AG09309 (cell line): Measurements from ENCODE around the gene CTIF.
A peak's percentile ranks its signal among the peaks of the same experiment; 100 is the strongest.

Source experiments
- DNase-seq: peaks from one replicate; pipeline ENCODE4 v3.0.0-alpha.2; 2010; ENCODE audit warnings: low read depth
- H3K4me3 ChIP-seq: 2 replicates; pipeline ENCODE4 v1.5.1; 2011; ENCODE audit warnings: mild to moderate bottlenecking, low read depth, low read length, moderate library complexity; ENCODE audit not compliant: control insufficient read depth
- TF ChIP-seq, protein P1 (sequence below): IDR thresholded peaks from 2 replicates; pipeline ENCODE4 v1.5.1; 2011; ENCODE audit warnings: mild to moderate bottlenecking, low read depth, low read length, inconsistent platforms; ENCODE audit not compliant: insufficient read depth, control insufficient read depth; ENCODE audit errors: missing control alignments

Gene CTIF

GRCh38 chr18:48832938-48833700, 294.3 kb downstream of the CTIF start:
- DNase-seq, result no peak
- TF ChIP-seq, protein P1, sequence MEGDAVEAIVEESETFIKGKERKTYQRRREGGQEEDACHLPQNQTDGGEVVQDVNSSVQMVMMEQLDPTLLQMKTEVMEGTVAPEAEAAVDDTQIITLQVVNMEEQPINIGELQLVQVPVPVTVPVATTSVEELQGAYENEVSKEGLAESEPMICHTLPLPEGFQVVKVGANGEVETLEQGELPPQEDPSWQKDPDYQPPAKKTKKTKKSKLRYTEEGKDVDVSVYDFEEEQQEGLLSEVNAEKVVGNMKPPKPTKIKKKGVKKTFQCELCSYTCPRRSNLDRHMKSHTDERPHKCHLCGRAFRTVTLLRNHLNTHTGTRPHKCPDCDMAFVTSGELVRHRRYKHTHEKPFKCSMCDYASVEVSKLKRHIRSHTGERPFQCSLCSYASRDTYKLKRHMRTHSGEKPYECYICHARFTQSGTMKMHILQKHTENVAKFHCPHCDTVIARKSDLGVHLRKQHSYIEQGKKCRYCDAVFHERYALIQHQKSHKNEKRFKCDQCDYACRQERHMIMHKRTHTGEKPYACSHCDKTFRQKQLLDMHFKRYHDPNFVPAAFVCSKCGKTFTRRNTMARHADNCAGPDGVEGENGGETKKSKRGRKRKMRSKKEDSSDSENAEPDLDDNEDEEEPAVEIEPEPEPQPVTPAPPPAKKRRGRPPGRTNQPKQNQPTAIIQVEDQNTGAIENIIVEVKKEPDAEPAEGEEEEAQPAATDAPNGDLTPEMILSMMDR, result no peak
- H3K4me3 ChIP-seq, result peak overlapping the region; percentile 26

- H3K4me3 ChIP-seq, result peak overlapping the region; percentile 26
- DNase-seq, result no peak
- TF ChIP-seq, protein P1, result no peak
Measured at GRCh38 chr18:48833701-48834412, 295.0 kb downstream of the CTIF start.

DNA sequence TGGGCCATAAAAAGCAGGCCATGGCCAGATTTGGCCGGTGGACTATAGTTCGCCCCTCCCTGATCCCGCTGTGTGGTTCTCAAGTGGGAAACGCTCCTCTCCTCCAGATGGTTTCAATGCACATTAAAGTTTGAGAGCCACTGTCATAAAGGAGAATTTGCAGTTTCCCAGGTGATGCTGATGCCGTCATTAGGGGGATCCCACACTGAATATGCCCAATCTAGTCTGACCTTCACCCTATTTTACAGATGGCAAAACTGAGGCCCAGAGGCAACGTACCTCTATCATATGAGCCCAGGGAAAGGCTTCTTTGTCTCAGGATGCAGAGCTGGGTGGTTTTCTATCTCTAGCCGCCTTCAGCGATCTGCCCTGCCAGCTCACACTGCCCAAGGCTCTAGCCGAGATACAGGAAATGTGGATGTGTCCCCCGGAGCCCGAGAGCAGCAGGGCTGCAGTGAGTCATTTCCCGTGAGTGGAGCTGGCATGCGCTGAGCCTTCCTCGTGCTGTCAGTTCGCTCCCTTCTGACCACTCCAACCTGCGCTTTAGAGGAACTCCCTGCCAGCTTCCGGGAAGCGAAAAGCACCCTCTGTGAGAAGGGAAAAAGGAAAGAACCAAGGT, 295.7 kb downstream of the CTIF start:
- peak overlapping the region; percentile 10 for H3K4me3 ChIP-seq
- peak; percentile 86 for DNase-seq
- TF ChIP-seq, protein P1, result no peak

DNA sequence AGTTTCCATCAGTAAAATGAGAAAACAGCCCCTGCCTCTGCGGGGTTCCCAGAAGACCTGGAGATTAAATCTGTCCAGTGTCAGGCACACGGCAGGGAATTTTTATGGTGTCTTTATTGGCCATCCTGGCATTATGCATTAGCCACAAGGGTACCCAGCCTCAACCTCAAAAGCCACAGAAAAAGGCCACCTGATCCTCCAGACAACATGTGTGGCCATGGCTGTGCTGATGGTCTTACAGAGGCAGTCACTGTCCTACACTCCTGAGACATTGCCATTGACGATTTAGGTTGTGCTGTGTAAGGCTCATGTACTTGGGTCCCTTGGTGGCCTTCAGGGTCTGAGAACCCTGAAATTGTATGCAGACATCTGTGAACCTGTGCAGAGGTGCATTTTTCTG, 296.3 kb downstream of the CTIF start:
- DNase-seq, result no peak
- TF ChIP-seq, protein P1, result no peak
- no peak overlapping the region for H3K4me3 ChIP-seq

GRCh38 chr18:48835745-48836170, 296.9 kb downstream of the CTIF start:
- TF ChIP-seq, protein P1, result no peak

DNA sequence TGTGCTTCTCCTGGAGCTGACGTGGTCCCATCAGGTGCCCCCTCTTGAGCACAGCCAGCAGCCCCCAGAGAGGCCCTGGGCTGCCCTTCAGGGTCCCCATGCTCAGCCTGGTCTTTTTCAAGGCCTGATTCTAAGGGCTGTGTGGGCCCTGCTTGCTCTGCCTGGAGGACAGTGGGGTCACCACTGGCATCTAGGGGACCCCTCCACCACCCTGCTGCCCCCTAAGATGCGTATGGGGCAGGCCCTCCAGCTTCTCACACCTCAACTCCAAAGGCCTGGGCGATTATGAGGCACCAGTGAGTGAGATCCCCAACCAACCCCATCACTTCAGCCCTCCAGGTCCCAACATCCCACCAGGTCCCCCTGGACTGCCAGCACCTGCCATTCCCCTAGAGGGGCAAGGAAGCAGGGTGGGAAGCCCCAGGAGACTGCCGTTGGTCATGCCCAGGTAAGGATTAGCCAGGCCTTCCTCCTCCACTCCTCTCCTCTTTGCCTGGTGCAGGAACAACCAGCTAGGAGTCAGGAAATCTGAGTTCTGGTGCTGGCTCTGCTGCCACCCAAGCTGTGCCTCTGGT, 297.5 kb downstream of the CTIF start:
- no peak for DNase-seq
- TF ChIP-seq, protein P1, result no peak
- no peak overlapping the region for H3K4me3 ChIP-seq

More at GRCh38 chr18:48835745-48836170, 296.9 kb downstream of the CTIF start:
- H3K4me3 ChIP-seq, result no peak overlapping the region
- DNase-seq, result no peak
